Neural progenitor cell (in vitro differentiated cells): ENCODE measurements around the gene AHI1. TPM values are rescaled to one million over a fixed set of nuclear protein-coding genes. Genes with fewer than 3 reads are reported as not detected.

ENCODE experiments used
- DNase-seq: peaks from one replicate; pipeline ENCODE4 v3.0.0-alpha.2; 2016; ENCODE audit warnings: low spot score
- H2AFZ ChIP-seq: fragments of 200-600 bp; sonication (generic); replicated peaks from 2 replicates; pipeline ENCODE4 v1.6.1; 2016; ENCODE audit warnings: antibody characterized with exemption
- H3F3A ChIP-seq: fragments of 200-600 bp; sonication (generic); 2 replicates; pipeline ENCODE4 v1.6.1; 2016; ENCODE audit warnings: antibody characterized with exemption, low read depth
- H3K27ac ChIP-seq: fragments of 200-600 bp; sonication (generic); 2 replicates; pipeline ENCODE4 v1.5.1; 2016; ENCODE audit warnings: mild to moderate bottlenecking
- H3K27me3 ChIP-seq: fragments of 200-600 bp; sonication (generic); 2 replicates; pipeline ENCODE4 v1.6.1; 2016; ENCODE audit warnings: mild to moderate bottlenecking, moderate library complexity
- H3K36me3 ChIP-seq: fragments of 200-600 bp; sonication (generic); 2 replicates; pipeline ENCODE4 v1.5.1; 2016
- H3K4me1 ChIP-seq: fragments of 200-600 bp; sonication (generic); 2 replicates; pipeline ENCODE4 v1.6.1; 2016; ENCODE audit warnings: mixed run types
- H3K4me2 ChIP-seq: fragments of 200-600 bp; sonication (generic); 2 replicates; pipeline ENCODE4 v1.6.1; 2016
- H3K4me3 ChIP-seq: fragments of 200-600 bp; sonication (generic); 2 replicates; pipeline ENCODE4 v1.5.1; 2016
- H3K79me2 ChIP-seq: fragments of 200-600 bp; sonication (generic); 2 replicates; pipeline ENCODE4 v1.6.1; 2016; ENCODE audit warnings: low read depth
- H3K9ac ChIP-seq: fragments of 200-600 bp; sonication (generic); 2 replicates; pipeline ENCODE4 v1.6.1; 2016
- H3K9me3 ChIP-seq: fragments of 200-600 bp; sonication (generic); 2 replicates; pipeline ENCODE4 v1.5.1; 2016; ENCODE audit warnings: low read depth
- H4K20me1 ChIP-seq: fragments of 200-600 bp; sonication (generic); 2 replicates; pipeline ENCODE4 v1.6.1; 2016; ENCODE audit warnings: low read depth
- H3K27ac Mint-ChIP-seq: 3 replicates; pipeline ENCODE4 v1.8.0; 2021; ENCODE audit warnings: mixed read lengths
- H3K27me3 Mint-ChIP-seq: 2 replicates; pipeline ENCODE4 v1.8.0; 2022; ENCODE audit warnings: low read depth, mild to moderate bottlenecking, inconsistent platforms, moderate library complexity, mixed read lengths; ENCODE audit not compliant: insufficient read depth
- H3K36me3 Mint-ChIP-seq: 3 replicates; pipeline ENCODE4 v1.8.0; 2021; ENCODE audit warnings: mixed read lengths
- H3K4me1 Mint-ChIP-seq: 3 replicates; pipeline ENCODE4 v1.8.0; 2021; ENCODE audit warnings: mixed read lengths
- H3K4me3 Mint-ChIP-seq: 3 replicates; pipeline ENCODE4 v1.8.0; 2021; ENCODE audit warnings: mild to moderate bottlenecking, moderate library complexity, mixed read lengths
- H3K9me3 Mint-ChIP-seq: 3 replicates; pipeline ENCODE4 v1.8.0; 2020; ENCODE audit warnings: mixed read lengths
- CTCF ChIP-seq: fragments of 200-600 bp; sonication (generic); IDR thresholded peaks from 2 replicates; pipeline ENCODE4 v1.5.1; 2017; ENCODE audit warnings: antibody characterized with exemption, mild to moderate bottlenecking
- EZH2 ChIP-seq: fragments of 200-600 bp; sonication (generic); IDR thresholded peaks from 2 replicates; pipeline ENCODE4 v1.6.1; 2017; ENCODE audit warnings: antibody characterized with exemption, mild to moderate bottlenecking, moderate library complexity
- EZH2phosphoT487 ChIP-seq: fragments of 200-600 bp; sonication (generic); IDR thresholded peaks from 2 replicates; pipeline ENCODE4 v1.6.1; 2017; ENCODE audit warnings: antibody characterized with exemption
- total RNA-seq: library from RNA; depleted of rRNA; stranded (reverse); fragments of >200 nt; gene quantifications from 2 replicates; pipeline ENCODE4 v1.2.3, GENCODE V29; 2015; ENCODE audit warnings: low replicate concordance

AHI1 gene
- total RNA-seq, 1 donor from 2014 or later: 26.2 TPM

- peaks cover 2% of the 10 kb centered on the region for H3K36me3 Mint-ChIP-seq
- TF ChIP-seq EZH2phosphoT487 (no peak), CTCF (no peak), EZH2 (no peak)
- Histone ChIP-seq H3K4me2 (no peak overlapping the region), H3K9ac (no peak overlapping the region), H3K9me3 (no peaks in the 10 kb centered on the region), H4K20me1 (no peaks in the 10 kb centered on the region), H2AFZ (no peak overlapping the region), H3K27me3 (no peaks in the 10 kb centered on the region), H3K4me1 (no peaks in the 10 kb centered on the region), H3K36me3 (no peaks in the 10 kb centered on the region), H3K79me2 (no peaks in the 10 kb centered on the region), H3K4me3 (no peak overlapping the region), H3F3A (no peaks in the 10 kb centered on the region), H3K27ac (no peak overlapping the region)
- no peak overlapping the region for H3K4me3 Mint-ChIP-seq
- no peaks in the 10 kb centered on the region for H3K27me3 Mint-ChIP-seq
- no peaks in the 10 kb centered on the region for H3K4me1 Mint-ChIP-seq
- DNase-seq: no peak
- no peak overlapping the region for H3K27ac Mint-ChIP-seq
- H3K9me3 Mint-ChIP-seq: no peaks in the 10 kb centered on the region
Measured at GRCh38 chr6:135331002-135331401, 166.5 kb downstream of the AHI1 start.

DNA sequence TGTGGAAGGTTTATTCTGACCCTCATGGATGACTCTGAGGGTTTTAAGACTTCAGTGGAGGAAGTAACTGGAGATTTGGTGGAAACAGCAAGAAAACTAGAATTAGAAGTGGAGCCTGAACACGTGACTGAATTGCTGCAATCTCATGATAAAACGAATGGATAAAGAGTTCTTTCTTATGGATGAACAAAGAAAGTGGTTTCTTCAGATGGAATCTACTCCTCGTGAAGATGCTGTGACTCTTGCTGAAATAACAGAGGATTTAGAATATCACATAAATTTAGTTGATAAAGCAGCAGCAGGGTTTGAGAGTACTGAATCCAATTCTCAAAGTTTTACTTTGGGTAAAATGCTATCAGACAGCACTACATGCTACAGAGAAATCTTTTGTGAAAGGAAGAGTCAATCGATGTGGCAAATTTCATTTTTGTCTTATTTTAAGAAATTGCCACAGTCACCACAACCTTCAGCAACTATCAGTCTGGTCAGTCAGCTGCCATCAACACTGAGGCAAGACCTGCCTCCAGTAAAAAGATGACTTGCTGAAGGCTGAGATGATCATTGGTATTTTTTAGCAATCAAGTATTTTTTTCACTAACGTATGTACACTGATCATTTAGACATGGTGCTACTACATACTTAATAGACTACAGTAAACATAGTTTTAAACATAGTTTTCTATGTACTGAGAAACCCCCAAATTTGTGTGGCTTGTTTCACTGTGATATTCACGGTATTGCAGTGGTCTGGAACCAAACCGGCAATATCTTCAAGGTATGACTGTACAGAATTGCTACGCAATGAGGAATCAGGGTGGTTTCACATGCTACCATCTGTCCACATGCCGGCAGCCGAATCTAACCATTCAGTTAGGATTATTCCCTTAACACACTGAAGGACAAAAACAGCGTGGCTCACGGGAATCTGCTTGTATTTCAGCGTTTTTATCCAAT is 167.4 kb downstream of the AHI1 start:
- H3K36me3 ChIP-seq: no peaks in the 10 kb centered on the region
- no peak overlapping the region for H3K9ac ChIP-seq
- no peak overlapping the region for H3K27ac ChIP-seq
- peaks cover 2% of the 10 kb centered on the region for H3K36me3 Mint-ChIP-seq
- no peaks in the 10 kb centered on the region for H3K9me3 Mint-ChIP-seq
- DNase-seq: no peak
- no peak overlapping the region for H3K4me3 Mint-ChIP-seq
- no peak overlapping the region for H2AFZ ChIP-seq
- no peaks in the 10 kb centered on the region for H3K4me1 ChIP-seq
- no peaks in the 10 kb centered on the region for H3F3A ChIP-seq
- no peaks in the 10 kb centered on the region for H3K27me3 Mint-ChIP-seq
- H3K27me3 ChIP-seq: no peaks in the 10 kb centered on the region
- H3K4me2 ChIP-seq: no peak overlapping the region
- H3K4me3 ChIP-seq: no peak overlapping the region
- no peaks in the 10 kb centered on the region for H3K9me3 ChIP-seq
- no peak overlapping the region for H3K27ac Mint-ChIP-seq
- no peaks in the 10 kb centered on the region for H3K4me1 Mint-ChIP-seq
- no peak for TF ChIP-seq CTCF
- no peak for TF ChIP-seq EZH2
- TF ChIP-seq EZH2phosphoT487: no peak
- no peaks in the 10 kb centered on the region for H4K20me1 ChIP-seq
- H3K79me2 ChIP-seq: no peaks in the 10 kb centered on the region

DNA sequence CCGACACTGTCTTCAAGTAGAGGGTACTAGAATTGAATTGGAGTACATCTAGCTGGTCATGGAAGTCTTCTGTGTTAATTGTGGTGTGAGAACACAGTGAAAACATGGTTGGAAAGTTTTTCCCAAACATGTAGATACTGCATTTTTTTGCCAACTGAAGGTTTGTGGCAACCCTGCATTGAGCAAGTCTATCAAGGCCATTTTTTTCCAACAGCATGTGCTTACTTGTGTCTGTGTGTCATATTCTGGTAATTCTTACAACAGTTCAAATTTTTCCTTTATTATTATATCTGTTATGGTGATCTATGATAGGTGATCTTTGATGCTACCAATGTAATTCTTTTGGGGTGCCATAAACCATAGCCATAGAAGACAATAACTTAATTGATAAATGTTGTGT is 169.4 kb downstream of the AHI1 start:
- TF ChIP-seq EZH2 (no peak), EZH2phosphoT487 (no peak), CTCF (no peak)
- DNase-seq: no peak

More for the DNA sequence above, 169.4 kb downstream of the AHI1 start:
- no peak overlapping the region for H3K27ac ChIP-seq
- H3K4me3 ChIP-seq: no peak overlapping the region
- no peaks in the 10 kb centered on the region for H3K9me3 ChIP-seq
- H3K4me2 ChIP-seq: no peak overlapping the region
- H3K9me3 Mint-ChIP-seq: no peaks in the 10 kb centered on the region
- no peaks in the 10 kb centered on the region for H3K36me3 ChIP-seq
- peaks cover 4% of the 10 kb centered on the region for H3K4me1 ChIP-seq
- no peaks in the 10 kb centered on the region for H4K20me1 ChIP-seq
- H3K27ac Mint-ChIP-seq: no peak overlapping the region
- no peaks in the 10 kb centered on the region for H3K27me3 Mint-ChIP-seq
- H3K9ac ChIP-seq: no peak overlapping the region
- H3K36me3 Mint-ChIP-seq: peaks cover 2% of the 10 kb centered on the region
- H3K27me3 ChIP-seq: no peaks in the 10 kb centered on the region
- H3F3A ChIP-seq: no peaks in the 10 kb centered on the region
- no peak overlapping the region for H3K4me3 Mint-ChIP-seq
- H2AFZ ChIP-seq: no peak overlapping the region
- peaks cover 2% of the 10 kb centered on the region for H3K4me1 Mint-ChIP-seq
- no peaks in the 10 kb centered on the region for H3K79me2 ChIP-seq
